AG10803 (cell line): ENCODE results near the gene LZTR1.
"Not testable (repeated sequence)": the region's sequence is repeated elsewhere in the genome, so short reads cannot be mapped to it uniquely, and the experiment has no call there.

Experiments used
- DNase-seq: peaks from one replicate; pipeline ENCODE4 v3.0.0; 2010; ENCODE audit warnings: low read depth
- H3K4me3 ChIP-seq: 2 replicates; pipeline ENCODE4 v1.5.1; 2011; ENCODE audit warnings: mild to moderate bottlenecking, low read length, control low read depth
- TF ChIP-seq, protein P1 (sequence below): conservative IDR thresholded peaks from 2 replicates; pipeline ENCODE4 v1.5.1; 2011; ENCODE audit warnings: mild to moderate bottlenecking, low read length, control low read depth, inconsistent platforms

Gene LZTR1

DNA sequence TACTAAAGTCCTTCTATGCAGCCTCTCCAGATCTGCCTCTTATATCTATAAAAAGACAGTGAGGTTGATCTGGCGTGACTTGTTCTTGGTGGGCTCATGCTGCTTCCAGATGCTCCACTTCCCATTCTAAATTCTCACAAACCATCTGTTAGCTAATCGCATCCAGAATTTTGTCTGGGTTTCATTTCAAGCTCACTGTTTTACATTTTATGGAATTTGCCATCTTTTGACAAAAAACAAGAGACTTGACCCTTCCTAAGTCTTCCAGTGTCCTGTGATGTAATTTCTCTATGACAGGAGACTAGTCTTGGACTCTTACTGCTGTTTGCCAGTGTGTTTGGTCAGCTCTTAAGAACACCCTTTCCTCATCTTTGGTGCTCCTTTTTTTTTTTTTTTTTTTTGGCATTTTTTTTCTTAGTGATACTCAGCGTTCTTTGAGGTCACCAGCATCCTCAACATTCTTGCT, 41.9 kb upstream of the LZTR1 start:
- TF ChIP-seq, protein P1, sequence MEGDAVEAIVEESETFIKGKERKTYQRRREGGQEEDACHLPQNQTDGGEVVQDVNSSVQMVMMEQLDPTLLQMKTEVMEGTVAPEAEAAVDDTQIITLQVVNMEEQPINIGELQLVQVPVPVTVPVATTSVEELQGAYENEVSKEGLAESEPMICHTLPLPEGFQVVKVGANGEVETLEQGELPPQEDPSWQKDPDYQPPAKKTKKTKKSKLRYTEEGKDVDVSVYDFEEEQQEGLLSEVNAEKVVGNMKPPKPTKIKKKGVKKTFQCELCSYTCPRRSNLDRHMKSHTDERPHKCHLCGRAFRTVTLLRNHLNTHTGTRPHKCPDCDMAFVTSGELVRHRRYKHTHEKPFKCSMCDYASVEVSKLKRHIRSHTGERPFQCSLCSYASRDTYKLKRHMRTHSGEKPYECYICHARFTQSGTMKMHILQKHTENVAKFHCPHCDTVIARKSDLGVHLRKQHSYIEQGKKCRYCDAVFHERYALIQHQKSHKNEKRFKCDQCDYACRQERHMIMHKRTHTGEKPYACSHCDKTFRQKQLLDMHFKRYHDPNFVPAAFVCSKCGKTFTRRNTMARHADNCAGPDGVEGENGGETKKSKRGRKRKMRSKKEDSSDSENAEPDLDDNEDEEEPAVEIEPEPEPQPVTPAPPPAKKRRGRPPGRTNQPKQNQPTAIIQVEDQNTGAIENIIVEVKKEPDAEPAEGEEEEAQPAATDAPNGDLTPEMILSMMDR = no peak
- peak; percentile 88 for DNase-seq
- no peak overlapping the region for H3K4me3 ChIP-seq

DNA sequence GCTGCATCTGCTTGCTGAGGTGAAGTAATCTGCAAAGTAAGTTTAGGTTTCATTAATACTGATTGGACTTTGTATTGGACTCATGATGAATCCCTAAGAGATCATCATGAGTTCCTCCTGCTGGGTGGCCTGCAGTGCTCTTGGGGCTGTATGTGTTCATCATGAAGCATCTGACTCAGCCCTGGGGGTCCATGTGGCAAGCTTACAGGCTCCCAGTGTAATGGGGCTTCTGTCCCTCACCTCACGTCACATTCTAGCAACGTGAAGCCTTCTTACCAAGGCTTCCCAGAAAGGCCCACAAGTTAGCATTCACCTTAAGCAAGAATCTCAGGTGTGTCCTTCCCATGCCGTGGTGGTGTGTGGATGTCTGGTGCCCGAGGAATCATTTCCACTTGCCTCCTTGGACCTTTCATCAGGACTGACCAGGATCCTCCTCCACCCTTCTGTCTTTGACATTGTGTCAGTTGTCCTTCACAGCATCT, 41.2 kb upstream of the LZTR1 start:
- no peak overlapping the region for H3K4me3 ChIP-seq
- TF ChIP-seq, protein P1 = no peak
- no peak for DNase-seq

DNA sequence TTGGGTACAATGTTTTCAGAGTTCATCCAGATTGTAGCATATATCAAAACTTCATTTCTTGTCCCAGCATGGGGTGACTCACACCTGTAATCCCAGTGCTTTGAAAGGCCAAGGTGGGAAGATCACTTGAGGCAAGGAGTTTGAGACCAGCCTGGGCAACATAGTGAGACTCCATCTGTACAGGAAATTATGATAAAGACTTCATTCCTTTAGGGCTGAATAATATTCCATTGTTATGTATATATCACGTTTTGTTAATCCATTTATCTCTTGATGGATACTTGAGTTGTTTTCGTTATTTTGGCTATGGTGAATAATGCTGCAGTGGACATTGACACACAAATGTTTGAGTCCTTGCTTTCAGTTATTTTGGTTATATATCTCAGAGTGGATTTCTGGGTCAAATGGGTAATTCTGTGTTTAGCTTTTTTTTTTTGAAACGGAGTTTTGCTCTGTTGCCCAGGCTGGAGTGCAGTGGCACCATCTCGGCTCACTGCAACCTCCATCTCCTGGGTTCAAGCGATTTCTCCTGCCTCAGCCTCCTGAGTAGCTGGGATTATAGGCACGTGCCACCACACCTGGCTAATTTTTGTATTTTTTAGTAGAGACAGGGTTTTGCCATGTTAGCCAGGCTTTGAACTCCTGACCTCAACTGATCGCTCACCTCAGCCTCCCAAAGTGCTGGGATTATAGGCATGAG, 39.7 kb upstream of the LZTR1 start:
- not testable (repeated sequence) for DNase-seq, H3K4me3 ChIP-seq

DNA sequence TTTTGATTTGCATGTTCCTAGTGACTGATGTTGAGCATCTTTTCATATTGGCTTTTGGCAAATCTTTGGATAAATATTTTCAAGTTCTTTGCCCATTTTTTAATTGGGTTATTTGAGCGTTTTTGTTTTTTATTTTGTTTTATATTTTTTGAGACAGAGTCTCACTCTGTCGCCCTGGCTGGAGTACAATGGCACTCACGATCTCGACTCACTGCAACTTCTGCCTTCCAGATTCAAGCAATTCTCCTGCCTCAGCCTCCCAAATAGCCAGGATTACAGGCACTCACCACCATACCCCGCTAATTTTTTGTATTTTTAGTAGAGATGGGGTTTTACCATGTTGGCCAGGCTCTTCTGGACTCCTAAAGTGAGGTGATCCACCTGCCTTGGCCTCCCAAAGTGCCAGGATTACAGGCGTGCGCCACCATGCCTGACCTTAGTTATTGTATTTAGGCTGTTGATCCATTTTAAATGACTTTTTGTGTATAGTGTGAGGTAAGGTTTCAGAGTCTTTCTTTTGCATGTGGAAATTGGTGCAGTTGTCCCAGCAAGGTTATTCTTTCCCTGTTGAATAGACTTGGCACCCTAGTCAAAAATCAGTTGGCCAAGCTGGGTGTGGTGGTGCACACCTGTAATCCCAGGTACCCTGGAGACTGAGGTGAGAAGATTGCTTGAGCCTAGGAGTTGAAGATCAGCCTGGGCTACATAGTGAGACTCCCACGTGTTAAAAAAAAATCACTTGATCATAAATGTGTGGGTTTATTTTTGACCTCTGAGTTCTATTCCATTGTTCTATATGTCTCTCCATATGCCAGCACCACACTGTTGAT, 38.8 kb upstream of the LZTR1 start:
- no peak for DNase-seq
- TF ChIP-seq, protein P1 = no peak
- H3K4me3 ChIP-seq = no peak overlapping the region

DNA sequence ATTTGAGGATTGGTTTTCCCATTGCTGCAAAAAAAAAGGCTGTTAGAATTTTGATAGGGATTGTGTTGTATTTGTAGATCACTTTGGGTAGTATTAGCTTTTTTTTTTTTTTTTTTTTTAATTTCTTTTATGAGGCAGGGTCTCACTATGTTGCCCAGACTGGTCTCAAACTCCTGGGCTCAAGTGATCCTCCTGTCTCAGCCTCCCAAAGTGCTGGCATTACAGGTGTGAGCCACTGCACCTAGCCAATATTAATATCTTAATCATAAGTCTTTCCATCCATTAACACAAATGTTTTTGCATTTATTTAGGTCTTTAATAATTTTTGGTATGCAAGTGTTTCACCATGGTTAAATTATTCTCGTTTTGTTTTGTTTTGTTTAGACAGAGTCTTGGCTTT, 38.1 kb upstream of the LZTR1 start:
- DNase-seq = no peak
- no peak overlapping the region for H3K4me3 ChIP-seq
- TF ChIP-seq, protein P1 = no peak

DNA sequence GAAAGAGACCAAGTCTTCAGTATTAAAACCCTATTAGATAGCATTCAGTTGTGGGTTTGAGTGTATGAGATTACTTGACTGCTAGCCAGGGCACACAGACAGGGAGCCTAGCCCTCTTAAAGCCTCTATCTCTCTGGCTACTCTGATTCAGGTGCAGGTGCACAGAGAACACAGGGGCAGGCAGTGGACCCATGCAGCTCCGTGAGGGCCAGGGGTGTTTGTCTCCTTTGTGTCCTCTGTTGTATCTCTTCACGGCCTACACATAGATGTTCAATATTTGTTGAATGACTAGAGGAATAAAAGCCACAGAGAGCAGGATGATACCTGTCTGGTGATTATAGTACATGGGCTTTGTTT, 36.5 kb upstream of the LZTR1 start:
- DNase-seq = no peak
- H3K4me3 ChIP-seq = no peak overlapping the region
- TF ChIP-seq, protein P1 = no peak

DNA sequence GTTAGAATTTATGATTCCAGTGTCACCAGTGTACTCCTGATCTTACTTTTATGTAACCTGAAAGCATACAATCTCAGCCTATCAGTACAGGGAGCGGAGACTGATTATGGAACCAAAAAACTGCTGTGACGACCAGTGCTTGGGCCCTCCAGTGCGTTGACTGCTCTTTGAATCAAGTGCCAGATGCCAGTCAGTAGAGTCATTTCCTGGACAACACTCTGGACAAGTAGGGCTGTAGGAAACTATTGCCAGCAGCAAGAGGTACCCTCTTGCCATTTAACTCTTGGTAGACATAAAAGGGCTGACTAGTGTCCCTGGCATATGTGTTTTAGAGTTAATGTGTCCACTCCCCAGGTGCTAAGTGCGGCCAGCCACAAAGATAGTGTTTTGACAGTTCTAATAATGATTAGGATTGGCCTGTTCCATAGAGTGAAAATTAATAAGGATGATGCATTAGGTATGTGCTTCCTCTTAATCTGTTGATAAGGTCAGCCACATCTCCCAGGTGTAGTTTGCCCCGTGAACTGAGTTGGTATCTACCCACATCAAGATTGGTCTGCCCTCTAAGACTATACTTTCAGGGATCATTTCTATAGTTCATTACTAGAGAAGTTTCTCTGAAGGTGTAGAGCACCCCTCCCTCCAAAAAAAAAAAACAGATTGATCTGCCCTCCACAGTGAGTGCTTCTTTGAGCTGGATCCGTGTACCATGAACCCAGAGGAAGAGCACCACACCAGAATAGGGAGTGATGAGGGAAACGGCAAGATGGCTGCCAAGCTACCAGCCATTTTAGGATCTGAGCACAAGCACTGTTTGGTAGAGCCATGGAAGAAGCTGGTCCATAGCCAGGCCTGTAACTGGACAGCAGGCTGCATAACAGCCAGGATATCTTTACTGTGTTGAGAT, 35.8 kb upstream of the LZTR1 start:
- no peak overlapping the region for H3K4me3 ChIP-seq
- TF ChIP-seq, protein P1 = no peak
- DNase-seq = peak; percentile 24
